ENCODE measurements around the gene GTF2F2. TPM values are rescaled to one million over a fixed set of nuclear protein-coding genes. Genes with fewer than 3 reads are reported as not detected.

Gene GTF2F2
- total and polyA plus RNA-seq, 2 experiments from 2014 or later: 42.1 to 75.6 TPM

- TF ChIP-seq ZNF462 (CRISPR knock-in tag; IDR thresholded peaks at IDR 0.05) (no peak), ZNF331 (CRISPR knock-in tag; IDR thresholded peaks at IDR 0.05; ENCODE audit: low read depth) (no peak), NANOG (IDR thresholded peaks at IDR 0.05; ENCODE audit: borderline replicate concordance) (no peak), CTCF (conservative IDR thresholded peaks at IDR 0.05; ENCODE audit: low read depth in 2 of 2) (no peak), JUNB (IDR thresholded peaks at IDR 0.05; ENCODE audit: unreplicated experiment) (no peak)
Observed at GRCh38 chr13:45282994-45283393, 162.7 kb downstream of the GTF2F2 start (continued).

DNA sequence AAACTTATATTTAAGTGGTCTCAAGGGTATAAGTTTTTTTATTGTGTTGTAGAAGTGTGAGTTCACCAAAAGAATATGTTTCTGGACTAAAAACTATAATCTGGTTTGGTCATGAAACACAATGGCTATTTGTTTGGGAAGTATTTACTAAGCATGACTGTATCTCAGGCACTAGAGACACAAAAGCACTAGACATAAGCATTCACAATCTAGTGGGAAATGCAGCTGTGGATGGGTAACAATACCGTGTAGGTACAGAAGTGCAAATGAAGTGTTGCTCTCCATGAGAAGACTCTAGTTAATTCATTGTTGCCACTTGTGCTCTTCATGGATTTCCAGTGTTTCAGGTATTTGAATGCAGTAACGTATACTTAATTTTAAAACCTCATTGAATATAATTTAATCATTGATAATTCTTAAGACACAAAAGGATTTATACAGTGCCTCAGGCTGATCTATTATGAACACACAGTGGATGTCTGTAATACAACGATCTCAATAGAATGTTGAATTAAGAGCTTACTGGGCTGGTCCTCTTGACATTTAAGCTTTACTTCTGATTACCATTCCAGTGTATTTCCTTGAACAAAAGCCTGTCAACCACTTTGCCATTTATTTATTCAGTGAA, 169.7 kb downstream of the GTF2F2 start:
- H3K27me3 Mint-ChIP-seq (ENCODE audit: insufficient read depth, low read depth, poor library complexity): peaks cover 2% of the 10 kb centered on the region
- Histone ChIP-seq H3K79me2 (replicated peaks; ENCODE audit: insufficient read depth) (no peaks in the 10 kb centered on the region), H3K36me3 (ENCODE audit: insufficient read depth) (no peaks in the 10 kb centered on the region; the same call in 1 of the 2 replicates), H3F3A (replicated peaks; ENCODE audit: low read depth) (0 out of 2 replicates have a peak, but pooled peaks cover 3% of the 10 kb centered on the region), H3K9me2 (ENCODE audit: insufficient read depth) (no peaks in the 10 kb centered on the region), H3K4me2 (no peak overlapping the region), H3K4me1 (ENCODE audit: insufficient read depth) (peaks cover 5% of the 10 kb centered on the region; the same call in 1 of the 2 replicates), H2AFZ (no peak overlapping the region), H4K20me1 (replicated peaks; ENCODE audit: insufficient read depth) (no peaks in the 10 kb centered on the region), H3K27ac (ENCODE audit: low read depth) (no peak overlapping the region), H3K27me3 (ENCODE audit: insufficient read depth) (no peaks in the 10 kb centered on the region), H3K4me3 (no peak overlapping the region)
- no peak for ATAC-seq
- peaks cover 11% of the 10 kb centered on the region; the same call in 2 of the 3 replicates for H3K36me3 Mint-ChIP-seq (ENCODE audit: low read depth)
- DNase-seq (ENCODE audit: low spot score): no peak
- H3K9me3 Mint-ChIP-seq: no peaks in the 10 kb centered on the region
- H3K27ac Mint-ChIP-seq: no peak overlapping the region
- peaks cover 2% of the 10 kb centered on the region; the same call in 2 of the 3 replicates for H3K4me1 Mint-ChIP-seq
- no peak overlapping the region for H3K4me3 Mint-ChIP-seq
- TF ChIP-seq CREB1 (CRISPR knock-in tag; IDR thresholded peaks at IDR 0.05; ENCODE audit: low read depth) (no peak), ZNF462 (CRISPR knock-in tag; IDR thresholded peaks at IDR 0.05) (no peak)

Measured in GM23338 (cell line).